Effector memory CD8-positive, alpha-beta T cell (primary cell): Measurements from ENCODE around the gene CDK5R2.
A peak's percentile ranks its signal among the peaks of the same experiment; 100 is the strongest.

ENCODE experiments used
- ATAC-seq: fragments of 150-1000 bp; cut with Tn5 transposase; replicated peaks from 2 replicates; pipeline ENCODE4 v1.10.0; 2021; ENCODE audit warnings: mild to moderate bottlenecking, moderate library complexity
- DNase-seq, 3 experiments: peaks; one replicate each; pipeline ENCODE4 v3.0.0; 2021
- H3K27ac Mint-ChIP-seq, 2 donors: one replicate each; pipeline ENCODE4 v1.8.0; 2022; ENCODE audit warnings: mild to moderate bottlenecking in 2 of 2, mixed read lengths in 2 of 2, moderate library complexity in 2 of 2
- H3K27me3 Mint-ChIP-seq, 2 donors: one replicate each; pipeline ENCODE4 v1.8.0; 2022; ENCODE audit warnings: mixed read lengths in 2 of 2
- H3K36me3 Mint-ChIP-seq: one replicate; pipeline ENCODE4 v1.8.0; 2022; ENCODE audit warnings: mild to moderate bottlenecking, moderate library complexity, mixed read lengths; ENCODE audit not compliant: insufficient read depth
- H3K4me1 Mint-ChIP-seq, 2 donors: one replicate each; pipeline ENCODE4 v1.8.0; 2022; ENCODE audit warnings: low read depth in 2 of 2, mixed read lengths in 2 of 2
- H3K4me3 Mint-ChIP-seq, 2 donors: one replicate each; pipeline ENCODE4 v1.8.0; 2022; ENCODE audit warnings: mild to moderate bottlenecking in 2 of 2, mixed read lengths in 2 of 2, moderate library complexity in 2 of 2
- H3K9me3 Mint-ChIP-seq, 2 donors: one replicate each; pipeline ENCODE4 v1.8.0; 2022; ENCODE audit warnings: mixed read lengths in 2 of 2

CDK5R2 gene

DNA sequence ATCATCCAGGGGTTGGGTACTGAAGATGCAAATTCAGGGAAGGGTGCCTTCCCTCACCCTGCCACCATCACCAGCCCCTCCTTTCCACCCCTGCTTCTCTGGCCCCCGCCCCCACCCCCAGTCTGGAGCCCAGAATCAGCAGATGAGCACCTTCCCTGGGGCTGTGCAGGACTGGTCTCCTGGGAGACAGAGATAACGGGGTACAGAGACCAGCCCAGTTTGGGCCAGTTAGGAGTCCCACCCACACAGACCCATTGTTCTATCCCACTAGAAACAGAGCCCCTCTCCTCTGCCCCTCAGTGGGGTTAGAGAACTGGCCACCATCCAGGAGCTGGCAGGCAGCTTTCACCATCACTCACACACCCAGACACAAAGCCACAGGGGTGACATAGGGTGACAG, 38.3 kb downstream of the CDK5R2 start:
- H3K36me3 Mint-ChIP-seq = no peaks in the 10 kb centered on the region
- peaks cover 68 to 93% of the 10 kb centered on the region in 2 donors for H3K27me3 Mint-ChIP-seq
- peaks cover 7 to 12% of the 10 kb centered on the region in 2 donors for H3K4me1 Mint-ChIP-seq
- H3K4me3 Mint-ChIP-seq = no peak overlapping the region
- no peak overlapping the region for H3K27ac Mint-ChIP-seq
- ATAC-seq (no peak), DNase-seq (no peak)
- H3K9me3 Mint-ChIP-seq = no peaks in the 10 kb centered on the region

DNA sequence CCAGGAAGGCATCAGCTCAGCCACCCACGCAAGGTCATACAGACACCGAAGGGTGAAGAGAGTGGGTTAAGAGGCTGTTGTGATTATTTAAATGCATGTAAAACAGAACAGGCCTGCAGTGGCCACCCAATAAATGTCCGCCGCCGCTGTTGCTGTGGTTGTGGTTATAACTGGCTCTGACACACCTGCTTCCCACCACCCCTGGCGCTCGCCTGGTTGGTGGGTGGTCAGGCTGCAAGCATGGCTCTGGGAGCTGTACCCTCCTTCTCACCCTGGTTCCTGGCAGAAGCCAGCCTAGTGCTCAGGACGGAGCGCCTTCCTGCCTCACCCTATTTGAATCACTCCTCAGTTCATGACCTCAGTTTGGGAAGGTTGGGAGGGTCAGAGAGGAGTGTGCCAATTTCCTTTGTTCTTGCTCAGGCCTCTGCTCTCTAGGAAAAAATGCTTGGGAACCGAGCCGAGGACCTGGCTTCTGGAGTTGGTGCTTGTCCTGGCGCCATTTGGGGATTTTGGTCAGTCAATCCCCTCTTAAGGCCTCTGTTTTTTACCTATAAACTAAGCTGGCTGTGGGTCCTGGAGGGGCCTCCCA, 39.0 kb downstream of the CDK5R2 start:
- Mint-ChIP-seq H3K36me3 (no peaks in the 10 kb centered on the region), H3K9me3 (no peaks in the 10 kb centered on the region), H3K27ac (no peak overlapping the region), H3K27me3 (peaks cover 76 to 95% of the 10 kb centered on the region in 2 donors), H3K4me3 (no peak overlapping the region), H3K4me1 (peaks cover 8 to 16% of the 10 kb centered on the region in 2 donors)
- DNase-seq = no peak
- no peak for ATAC-seq

- Mint-ChIP-seq H3K9me3 (no peaks in the 10 kb centered on the region), H3K27me3 (peaks cover 79 to 95% of the 10 kb centered on the region in 2 donors), H3K27ac (no peak overlapping the region), H3K4me3 (no peak overlapping the region), H3K36me3 (peaks cover 3% of the 10 kb centered on the region), H3K4me1 (peaks cover 5 to 16% of the 10 kb centered on the region in 2 donors)
- ATAC-seq = no peak
- no peak for DNase-seq
Observed at GRCh38 chr2:218999021-218999880, 39.8 kb downstream of the CDK5R2 start.

DNA sequence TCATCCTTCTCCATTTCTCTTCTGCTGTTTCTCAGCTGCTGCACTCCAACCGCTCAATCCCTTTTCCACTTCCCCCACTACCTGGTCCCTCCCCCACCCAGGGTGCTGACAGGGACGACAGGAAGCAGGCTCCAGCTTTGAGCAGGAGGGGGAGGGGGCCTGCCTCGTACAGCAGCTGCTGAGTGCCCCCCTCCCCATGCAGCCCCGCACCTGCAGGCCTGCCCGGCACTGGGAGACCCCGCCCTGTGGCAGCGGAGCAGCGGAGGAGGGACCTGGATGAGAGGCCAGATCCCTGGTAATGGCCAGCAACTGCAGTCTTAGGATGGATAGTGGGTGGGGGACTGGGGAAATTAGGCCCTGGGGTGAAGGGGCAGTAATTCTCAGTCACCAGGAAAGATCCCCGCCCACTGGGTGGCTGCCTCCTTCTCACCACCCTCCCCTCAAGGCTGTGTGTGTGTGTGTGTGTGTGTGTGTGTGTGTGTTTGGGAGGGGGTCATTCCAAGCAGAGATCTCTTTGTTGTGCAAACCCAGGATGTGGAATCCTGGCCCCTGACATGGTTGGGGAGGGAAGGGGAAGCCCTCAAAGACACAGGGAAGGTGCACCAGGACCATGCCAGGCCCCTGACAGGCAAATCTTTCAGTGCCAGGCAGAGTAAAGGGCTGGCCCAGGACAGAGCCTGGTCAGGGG, 40.6 kb downstream of the CDK5R2 start:
- ATAC-seq = no peak
- DNase-seq = no peak
- Mint-ChIP-seq H3K4me1 (peaks cover 4 to 16% of the 10 kb centered on the region in 2 donors), H3K9me3 (no peaks in the 10 kb centered on the region), H3K4me3 (no peak overlapping the region), H3K36me3 (peaks cover 3% of the 10 kb centered on the region), H3K27ac (no peak overlapping the region), H3K27me3 (peaks cover 81 to 95% of the 10 kb centered on the region in 2 donors)

- Mint-ChIP-seq H3K4me3 (peak overlapping the region; percentile 15 to 20), H3K27ac (no peak overlapping the region), H3K27me3 (peaks cover 81 to 95% of the 10 kb centered on the region in 2 donors), H3K4me1 (peaks cover 4 to 13% of the 10 kb centered on the region in 2 donors), H3K36me3 (peaks cover 3% of the 10 kb centered on the region), H3K9me3 (no peaks in the 10 kb centered on the region)
- DNase-seq (no peak), ATAC-seq (no peak)
Observed at GRCh38 chr2:219000569-219000960, 41.1 kb downstream of the CDK5R2 start.

DNA sequence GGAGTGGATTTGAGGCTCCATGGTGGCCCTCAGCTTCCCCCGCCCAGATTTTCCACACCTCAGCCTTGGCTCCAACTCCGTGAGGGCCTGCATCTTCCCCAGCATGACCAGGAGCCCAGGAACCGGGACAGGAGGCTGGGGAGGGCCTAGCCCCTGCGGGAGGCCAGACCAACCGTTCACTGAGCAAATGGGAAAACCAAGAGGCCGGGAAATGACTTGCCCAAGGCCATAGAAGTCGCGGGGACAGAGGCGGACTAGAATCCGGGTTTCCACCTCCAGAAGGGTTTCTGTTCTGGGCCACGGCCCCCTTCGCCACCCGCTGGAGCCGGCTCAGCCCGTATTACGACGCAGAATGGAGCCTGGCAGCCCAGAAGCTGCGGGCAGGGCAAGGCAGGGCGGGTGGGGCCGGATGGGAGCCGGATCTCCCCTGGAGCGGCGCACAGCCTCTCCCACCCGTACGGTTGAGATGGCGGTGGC, 41.7 kb downstream of the CDK5R2 start:
- peaks cover 80 to 95% of the 10 kb centered on the region in 2 donors for H3K27me3 Mint-ChIP-seq
- H3K4me1 Mint-ChIP-seq = peaks cover 4 to 12% of the 10 kb centered on the region in 2 donors
- peak overlapping the region; percentile 15 to 20 for H3K4me3 Mint-ChIP-seq
- no peak for ATAC-seq
- no peaks in the 10 kb centered on the region for H3K9me3 Mint-ChIP-seq
- peaks cover 3% of the 10 kb centered on the region for H3K36me3 Mint-ChIP-seq
- no peak for DNase-seq
- no peak overlapping the region for H3K27ac Mint-ChIP-seq

GRCh38 chr2:219001577-219002394, 42.3 kb downstream of the CDK5R2 start:
- DNase-seq (no peak), ATAC-seq (peak; percentile 26)
- Mint-ChIP-seq H3K4me1 (peaks cover 4 to 12% of the 10 kb centered on the region in 2 donors), H3K4me3 (peak overlapping the region; percentile 70 to 72), H3K36me3 (peaks cover 3% of the 10 kb centered on the region), H3K27me3 (peaks cover 79 to 95% of the 10 kb centered on the region in 2 donors), H3K27ac (no peak overlapping the region), H3K9me3 (no peaks in the 10 kb centered on the region)

- H3K36me3 Mint-ChIP-seq = peaks cover 3% of the 10 kb centered on the region
- H3K9me3 Mint-ChIP-seq = no peaks in the 10 kb centered on the region
- ATAC-seq (peak; percentile 64), DNase-seq (peak; percentile 34 to 40 (median 38))
- H3K4me3 Mint-ChIP-seq = peak overlapping the region; percentile 70 to 72
- no peak overlapping the region for H3K27ac Mint-ChIP-seq
- H3K27me3 Mint-ChIP-seq = peaks cover 79 to 95% of the 10 kb centered on the region in 2 donors
- peaks cover 4 to 12% of the 10 kb centered on the region in 2 donors for H3K4me1 Mint-ChIP-seq
Observed at GRCh38 chr2:219002395-219003266, 43.2 kb downstream of the CDK5R2 start.

DNA sequence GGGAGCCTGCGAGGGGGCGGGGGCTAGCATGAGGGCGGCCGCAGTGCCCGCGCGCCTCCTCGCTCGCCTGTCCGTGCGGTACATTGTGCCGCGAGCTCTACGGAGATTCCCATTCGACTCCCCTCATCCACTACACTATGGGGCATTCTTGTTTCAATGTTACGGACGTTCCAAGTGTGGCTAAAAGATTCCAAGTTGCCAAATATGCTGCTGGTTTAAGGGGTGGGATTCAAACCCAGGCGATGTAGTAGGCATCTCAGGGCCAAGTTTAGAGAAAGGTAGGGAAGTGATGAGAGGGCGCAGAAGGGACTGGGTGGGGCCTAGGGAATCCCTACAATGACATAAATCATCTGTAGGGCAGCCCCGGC, 43.8 kb downstream of the CDK5R2 start:
- Mint-ChIP-seq H3K27ac (no peak overlapping the region), H3K4me1 (peaks cover 4 to 12% of the 10 kb centered on the region in 2 donors), H3K36me3 (peaks cover 3% of the 10 kb centered on the region), H3K4me3 (peak overlapping the region; percentile 25 to 70), H3K27me3 (peaks cover 79 to 95% of the 10 kb centered on the region in 2 donors), H3K9me3 (no peaks in the 10 kb centered on the region)
- ATAC-seq (no peak), DNase-seq (no peak)

DNA sequence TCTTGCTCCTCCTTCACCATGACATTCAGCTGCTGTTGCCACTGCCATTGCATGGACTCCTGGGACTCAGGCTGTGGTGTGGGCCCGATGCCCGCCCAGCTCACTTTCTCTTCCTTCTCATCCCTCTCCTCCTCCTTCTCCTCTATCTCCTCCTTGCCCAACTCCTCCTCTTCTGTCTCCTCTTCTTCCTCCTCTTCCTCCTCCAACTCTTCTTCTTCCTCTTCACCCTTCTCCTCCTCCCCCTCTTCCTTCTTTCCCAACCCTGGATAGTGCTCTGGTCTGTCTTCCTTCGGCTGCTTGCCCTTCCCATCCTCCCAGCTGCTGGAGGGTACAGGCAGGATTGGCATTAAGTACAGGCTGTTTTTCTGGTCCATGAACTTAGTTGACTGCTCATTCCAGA, 44.5 kb downstream of the CDK5R2 start:
- peaks cover 4 to 9% of the 10 kb centered on the region in 2 donors for H3K4me1 Mint-ChIP-seq
- DNase-seq (no peak), ATAC-seq (no peak)
- peak overlapping the region in 1 of 2 donors; percentile 28 for H3K4me3 Mint-ChIP-seq
- H3K27ac Mint-ChIP-seq = no peak overlapping the region
- peaks cover 3% of the 10 kb centered on the region for H3K36me3 Mint-ChIP-seq
- peaks cover 73 to 95% of the 10 kb centered on the region in 2 donors for H3K27me3 Mint-ChIP-seq
- no peaks in the 10 kb centered on the region for H3K9me3 Mint-ChIP-seq

DNA sequence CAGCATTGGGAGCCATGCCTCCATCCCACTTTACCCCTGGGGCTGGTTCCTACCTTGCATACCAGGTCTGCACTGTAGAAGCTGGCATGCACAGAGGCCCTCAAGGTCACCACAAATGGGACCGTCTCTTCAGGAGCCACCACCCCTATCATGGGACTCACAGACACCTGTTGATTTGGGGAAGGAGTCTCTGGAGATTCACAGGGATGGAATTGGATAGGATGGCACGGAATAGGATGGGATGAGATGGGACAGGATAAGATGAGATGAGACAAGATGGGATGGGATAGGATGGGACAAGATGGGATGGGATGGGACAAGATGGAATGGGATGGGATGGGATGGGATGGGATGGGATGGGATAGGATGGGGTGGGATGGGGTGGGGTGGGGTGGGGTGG, 49.8 kb downstream of the CDK5R2 start:
- no peak for DNase-seq

DNA sequence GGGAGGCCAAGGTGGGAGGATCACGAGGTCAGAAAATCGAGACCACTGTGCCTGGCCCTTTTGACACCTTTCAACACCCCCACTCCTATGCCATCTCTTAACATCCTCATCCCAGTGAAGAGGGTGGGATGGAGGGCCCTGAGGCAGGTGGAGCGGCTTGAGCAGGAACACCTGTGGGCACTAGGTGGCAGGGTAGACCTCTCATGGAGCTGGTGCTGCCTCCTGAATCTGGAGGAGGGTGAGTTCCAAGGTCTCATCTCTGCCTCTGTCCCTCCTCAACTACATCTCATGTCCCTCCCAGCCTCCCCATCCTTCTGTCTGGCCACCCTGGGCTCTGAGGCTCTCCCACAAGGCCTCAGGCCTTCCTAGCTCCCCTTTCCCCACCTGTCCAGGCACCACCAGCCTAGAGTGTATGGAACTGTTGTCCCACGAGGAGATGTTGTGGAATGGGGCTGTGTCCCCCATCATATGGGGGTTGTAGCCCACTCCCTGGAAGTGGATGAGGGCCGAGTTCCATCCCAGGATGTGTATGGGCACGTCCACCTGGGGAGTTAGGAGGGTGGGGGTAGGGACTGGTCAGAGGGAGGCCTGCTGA, 50.8 kb downstream of the CDK5R2 start:
- ATAC-seq (no peak), DNase-seq (no peak)
- Mint-ChIP-seq H3K9me3 (no peaks in the 10 kb centered on the region), H3K36me3 (no peaks in the 10 kb centered on the region), H3K27ac (no peak overlapping the region), H3K4me1 (no peaks in the 10 kb centered on the region), H3K27me3 (peaks cover 38 to 84% of the 10 kb centered on the region in 2 donors), H3K4me3 (no peak overlapping the region)

More for the DNA sequence above, 49.8 kb downstream of the CDK5R2 start:
- H3K27me3 Mint-ChIP-seq = peaks cover 41 to 84% of the 10 kb centered on the region in 2 donors
- no peak overlapping the region for H3K27ac Mint-ChIP-seq
- H3K4me1 Mint-ChIP-seq = no peaks in the 10 kb centered on the region
- peaks cover under 1% of the 10 kb centered on the region for H3K36me3 Mint-ChIP-seq
- no peak overlapping the region for H3K4me3 Mint-ChIP-seq
- no peak for ATAC-seq
- H3K9me3 Mint-ChIP-seq = no peaks in the 10 kb centered on the region
